ENCODE data around the gene CCDC86. TPM values are rescaled to one million over a fixed set of nuclear protein-coding genes. Genes with fewer than 3 reads are reported as not detected.
"Not testable (repeated sequence)": the region's sequence is repeated elsewhere in the genome, so short reads cannot be mapped to it uniquely, and the experiment has no call there.

Gene CCDC86
- total RNA-seq, 4 donors from 2014 or later = 8.7 to 33.0 (median 12.4) TPM

DNA sequence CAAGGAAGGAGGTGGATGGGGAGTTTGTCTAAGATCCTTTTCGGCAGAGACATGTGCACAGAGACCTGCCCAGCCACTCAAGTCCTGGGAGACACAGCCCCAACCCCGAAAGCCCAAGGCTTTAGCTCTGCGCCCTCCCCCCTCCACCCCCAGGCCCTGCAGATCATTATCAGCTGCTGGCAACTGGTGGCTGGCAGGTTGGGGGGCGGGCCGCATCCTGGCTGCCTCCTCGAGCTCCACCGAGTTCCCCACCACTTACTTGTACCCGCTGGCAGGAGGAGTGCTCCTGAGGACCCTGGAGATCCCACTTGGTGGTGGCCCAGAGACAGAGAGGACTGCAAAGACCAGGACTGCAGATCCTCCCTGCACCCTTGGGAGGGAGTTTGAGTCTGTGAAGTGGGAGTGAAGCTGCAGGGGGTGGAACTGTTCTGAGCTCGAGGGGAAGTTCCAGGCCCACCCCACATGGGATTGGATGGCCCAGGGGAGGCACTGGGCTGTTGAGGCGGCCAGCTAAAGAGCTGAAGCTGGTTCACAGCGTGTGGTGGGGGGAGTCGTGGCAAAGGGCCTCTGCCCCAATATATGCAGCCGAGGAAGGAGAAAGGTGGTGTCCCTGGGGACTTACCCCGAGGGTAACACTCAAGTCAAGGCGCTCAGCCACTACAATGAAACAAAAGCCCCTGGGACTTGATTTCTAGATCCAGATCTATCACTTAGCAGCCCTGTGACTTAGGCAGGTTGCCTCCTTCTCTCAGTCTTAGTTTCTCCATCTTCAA, 19.9 kb upstream of the CCDC86 start:
- Histone ChIP-seq H3K9me3 (peaks cover 0 to 5% (median 0%) of the 10 kb centered on the region in 4 donors), H3K27me3 (no peaks in the 10 kb centered on the region), H3K36me3 (no peaks in the 10 kb centered on the region), H3K4me3 (no peak overlapping the region), H3K27ac (no peak overlapping the region), H3K4me1 (no peaks in the 10 kb centered on the region)
- DNase-seq = no peak
- TF ChIP-seq POLR2A (IDR thresholded peaks at IDR 0.05) = no peak
- TF ChIP-seq, protein P1, sequence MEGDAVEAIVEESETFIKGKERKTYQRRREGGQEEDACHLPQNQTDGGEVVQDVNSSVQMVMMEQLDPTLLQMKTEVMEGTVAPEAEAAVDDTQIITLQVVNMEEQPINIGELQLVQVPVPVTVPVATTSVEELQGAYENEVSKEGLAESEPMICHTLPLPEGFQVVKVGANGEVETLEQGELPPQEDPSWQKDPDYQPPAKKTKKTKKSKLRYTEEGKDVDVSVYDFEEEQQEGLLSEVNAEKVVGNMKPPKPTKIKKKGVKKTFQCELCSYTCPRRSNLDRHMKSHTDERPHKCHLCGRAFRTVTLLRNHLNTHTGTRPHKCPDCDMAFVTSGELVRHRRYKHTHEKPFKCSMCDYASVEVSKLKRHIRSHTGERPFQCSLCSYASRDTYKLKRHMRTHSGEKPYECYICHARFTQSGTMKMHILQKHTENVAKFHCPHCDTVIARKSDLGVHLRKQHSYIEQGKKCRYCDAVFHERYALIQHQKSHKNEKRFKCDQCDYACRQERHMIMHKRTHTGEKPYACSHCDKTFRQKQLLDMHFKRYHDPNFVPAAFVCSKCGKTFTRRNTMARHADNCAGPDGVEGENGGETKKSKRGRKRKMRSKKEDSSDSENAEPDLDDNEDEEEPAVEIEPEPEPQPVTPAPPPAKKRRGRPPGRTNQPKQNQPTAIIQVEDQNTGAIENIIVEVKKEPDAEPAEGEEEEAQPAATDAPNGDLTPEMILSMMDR (IDR thresholded peaks at IDR 0.05) = no peak

DNA sequence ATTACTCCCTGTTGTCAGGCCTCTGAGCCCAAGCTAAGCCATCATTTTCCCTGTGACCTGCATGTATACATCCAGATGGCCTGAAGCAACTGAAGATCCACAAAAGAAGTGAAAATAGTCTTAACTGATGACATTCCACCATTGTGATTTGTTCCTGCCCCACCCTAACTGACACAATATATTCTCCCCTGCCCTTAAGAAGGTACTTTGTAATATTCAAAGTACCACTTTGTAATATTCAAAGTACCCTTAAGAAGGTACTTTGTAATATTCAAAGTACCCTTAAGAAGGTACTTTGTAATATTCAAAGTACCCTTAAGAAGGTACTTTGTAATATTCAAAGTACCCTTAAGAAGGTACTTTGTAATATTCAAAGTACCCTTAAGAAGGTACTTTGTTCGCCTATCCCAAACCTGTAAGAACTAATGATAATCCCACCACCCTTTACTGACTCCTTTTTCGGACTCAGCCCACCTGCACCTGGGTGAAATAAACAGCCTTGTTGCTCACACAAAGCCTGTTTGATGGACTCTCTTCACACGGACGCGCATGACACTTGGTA, 18.1 kb upstream of the CCDC86 start:
- not testable (repeated sequence) for H3K4me1 ChIP-seq, H3K9me3 ChIP-seq, H3K27me3 ChIP-seq, DNase-seq, H3K4me3 ChIP-seq, H3K36me3 ChIP-seq, H3K27ac ChIP-seq

DNA sequence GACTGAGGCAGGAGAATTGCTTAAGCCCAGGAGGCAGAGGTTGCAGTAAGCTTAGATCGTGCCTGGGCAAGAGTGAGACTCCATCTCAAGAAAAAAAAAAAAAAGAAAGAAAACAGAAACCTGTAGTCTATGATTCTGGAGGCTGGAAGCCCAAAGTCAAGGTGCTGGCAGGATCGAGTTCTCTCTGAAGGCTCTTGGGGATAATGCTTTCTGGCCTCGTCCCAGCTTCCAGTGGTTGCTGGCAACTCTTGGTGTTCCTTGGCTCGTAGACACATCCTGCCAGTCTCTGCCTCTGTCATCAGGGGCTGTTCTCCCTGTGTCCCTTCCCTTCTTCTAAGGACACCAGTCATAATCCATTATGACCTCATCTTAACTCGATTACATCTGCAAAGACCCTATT, 16.8 kb upstream of the CCDC86 start:
- no peak overlapping the region for H3K4me3 ChIP-seq
- H3K27me3 ChIP-seq = no peaks in the 10 kb centered on the region
- H3K36me3 ChIP-seq = no peaks in the 10 kb centered on the region
- no peak overlapping the region for H3K27ac ChIP-seq
- no peak for DNase-seq
- no peaks in the 10 kb centered on the region for H3K4me1 ChIP-seq
- H3K9me3 ChIP-seq = no peaks in the 10 kb centered on the region
- TF ChIP-seq, protein P1 (IDR thresholded peaks at IDR 0.05) = no peak
- TF ChIP-seq POLR2A (IDR thresholded peaks at IDR 0.05) = no peak

DNA sequence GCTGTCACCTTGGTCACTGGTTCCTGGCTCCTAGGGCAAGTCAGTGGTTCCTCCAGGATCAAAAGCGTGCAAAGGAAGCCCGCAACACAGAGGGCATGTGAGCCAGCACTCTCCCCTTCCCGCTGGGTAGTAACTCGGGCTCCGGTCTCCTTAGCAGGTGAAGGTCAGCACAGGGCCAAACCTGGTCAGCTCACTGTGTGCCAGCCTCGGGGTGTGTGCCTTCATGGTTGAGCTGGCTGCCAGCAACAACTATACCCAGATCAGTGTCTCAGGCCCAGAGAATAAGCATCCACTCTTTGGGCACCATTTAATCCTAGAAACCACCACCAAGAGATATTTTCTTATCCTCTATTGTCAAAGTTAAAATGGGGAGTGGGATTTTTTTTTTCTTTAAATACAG, 16.1 kb upstream of the CCDC86 start:
- no peak overlapping the region for H3K27ac ChIP-seq
- H3K4me3 ChIP-seq = no peak overlapping the region
- no peak for DNase-seq
- TF ChIP-seq, protein P1 (IDR thresholded peaks at IDR 0.05) = no peak
- TF ChIP-seq POLR2A (IDR thresholded peaks at IDR 0.05) = no peak
- H3K36me3 ChIP-seq = no peaks in the 10 kb centered on the region
- no peaks in the 10 kb centered on the region for H3K4me1 ChIP-seq
- H3K27me3 ChIP-seq = no peaks in the 10 kb centered on the region
- H3K9me3 ChIP-seq = no peaks in the 10 kb centered on the region

DNA sequence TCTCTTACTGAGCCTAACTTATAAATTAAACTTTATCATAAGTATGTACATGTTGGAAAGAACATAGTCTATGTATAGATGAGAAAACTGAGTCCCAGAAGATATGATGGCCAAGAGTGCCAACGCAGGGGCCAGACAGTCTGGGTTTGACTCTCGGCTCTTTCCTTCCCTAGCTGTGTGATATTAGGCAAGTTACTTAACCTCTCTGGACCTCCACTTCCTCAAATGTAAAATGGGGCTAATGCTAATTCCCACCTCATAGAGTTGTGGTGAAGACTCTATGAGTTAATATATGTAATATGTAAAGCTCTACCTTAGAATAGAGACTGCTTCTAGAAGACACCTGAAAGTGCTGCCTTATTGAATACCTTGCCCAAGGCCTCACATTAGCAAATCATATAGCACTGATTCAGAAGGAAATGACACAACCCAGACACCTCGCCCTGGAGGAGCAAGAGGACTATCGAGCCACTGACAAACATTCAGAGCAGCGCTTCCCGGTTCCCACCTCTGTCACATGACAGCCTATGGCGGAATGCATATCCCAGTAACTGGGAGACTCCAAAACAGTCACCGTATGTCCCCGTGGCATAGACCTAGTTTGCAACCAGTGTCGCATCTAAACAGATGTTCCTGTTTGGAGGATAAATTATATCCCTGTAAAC, 11.3 kb upstream of the CCDC86 start:
- H3K27ac ChIP-seq = no peak overlapping the region
- no peaks in the 10 kb centered on the region for H3K27me3 ChIP-seq
- DNase-seq = peak in 1 of 3 donors; percentile 52
- H3K9me3 ChIP-seq = no peaks in the 10 kb centered on the region
- TF ChIP-seq POLR2A (IDR thresholded peaks at IDR 0.05) = no peak
- TF ChIP-seq, protein P1 (IDR thresholded peaks at IDR 0.05) = no peak
- H3K4me3 ChIP-seq = no peak overlapping the region
- H3K36me3 ChIP-seq = no peaks in the 10 kb centered on the region
- H3K4me1 ChIP-seq = no peaks in the 10 kb centered on the region

DNA sequence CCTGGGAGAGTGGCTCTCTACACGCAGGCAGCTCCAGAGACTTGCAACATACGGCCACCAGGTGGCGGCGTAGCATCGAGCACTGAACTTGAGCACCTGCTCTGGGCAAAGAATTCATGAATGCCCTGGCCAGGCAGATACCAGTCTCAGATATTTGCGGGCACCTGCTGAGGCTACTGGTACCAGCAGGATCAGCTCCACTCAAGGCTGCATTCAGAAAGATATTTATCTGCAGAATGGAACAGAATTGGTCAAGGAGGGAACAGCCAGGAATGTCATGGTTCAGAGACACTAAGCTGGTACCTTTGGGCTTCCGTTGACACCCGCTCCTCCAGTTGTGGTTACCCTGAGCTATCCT, 10.8 kb upstream of the CCDC86 start:
- Histone ChIP-seq H3K9me3 (no peaks in the 10 kb centered on the region), H3K27me3 (no peaks in the 10 kb centered on the region), H3K4me1 (no peaks in the 10 kb centered on the region), H3K4me3 (no peak overlapping the region), H3K27ac (no peak overlapping the region), H3K36me3 (no peaks in the 10 kb centered on the region)
- TF ChIP-seq, protein P1 (IDR thresholded peaks at IDR 0.05) = peak; percentile 77 to 97 (median 93)
- TF ChIP-seq POLR2A (IDR thresholded peaks at IDR 0.05) = no peak
- DNase-seq = peak; percentile 81 to 93 (median 91)
